ENCODE results near the gene SLIT3.

SLIT3 gene

DNA sequence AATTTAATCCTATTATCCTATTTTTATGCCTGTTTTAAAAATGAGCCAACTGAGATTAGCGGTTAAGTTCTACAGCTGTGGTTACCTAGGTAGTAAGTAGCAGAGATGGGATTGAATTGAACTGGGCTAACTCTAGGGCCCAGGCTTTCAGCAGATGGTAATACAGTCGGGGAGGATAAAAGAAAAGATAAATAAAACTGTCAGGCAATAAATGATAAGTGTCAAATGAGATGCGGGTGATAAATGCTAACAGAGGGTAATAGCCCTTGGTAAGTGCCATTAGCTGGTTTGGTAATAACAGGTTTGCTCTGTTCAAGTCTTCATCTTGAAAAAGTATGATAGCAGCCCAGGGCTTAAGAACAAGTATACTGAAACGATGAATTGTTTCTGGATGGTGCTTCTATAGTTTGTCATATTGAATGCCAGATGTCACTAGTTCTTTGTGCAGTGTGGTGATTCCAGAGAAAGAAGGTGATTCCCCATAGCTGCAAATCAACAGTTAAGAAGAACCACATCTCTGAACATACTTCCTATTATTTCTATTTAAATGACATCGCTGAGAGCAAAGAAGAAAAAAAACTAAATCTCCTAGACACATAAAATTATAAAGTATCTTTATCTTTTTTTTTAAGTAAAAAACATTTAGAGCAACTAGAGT lies 360.9 kb downstream of the SLIT3 start:
- H3K9me3 ChIP-seq (ENCODE audit: insufficient read depth, low read length): no peaks in the 10 kb centered on the region
- H3K36me3 ChIP-seq (ENCODE audit: low read length): no peaks in the 10 kb centered on the region
- no peaks in the 10 kb centered on the region for H3K79me2 ChIP-seq (ENCODE audit: insufficient read depth, low read length)
- no peaks in the 10 kb centered on the region for H3F3A ChIP-seq (ENCODE audit: insufficient read depth)
- H3K4me3 ChIP-seq (ENCODE audit: insufficient read depth, low read length, poor library complexity, severe bottlenecking): no peak overlapping the region
- no peaks in the 10 kb centered on the region; the same call in 1 of the 2 replicates for H3K27me3 ChIP-seq (ENCODE audit: low read length)
- H3K9me2 ChIP-seq (replicated peaks; ENCODE audit: insufficient read depth, low read length): no peaks in the 10 kb centered on the region
- TF ChIP-seq, protein P1, sequence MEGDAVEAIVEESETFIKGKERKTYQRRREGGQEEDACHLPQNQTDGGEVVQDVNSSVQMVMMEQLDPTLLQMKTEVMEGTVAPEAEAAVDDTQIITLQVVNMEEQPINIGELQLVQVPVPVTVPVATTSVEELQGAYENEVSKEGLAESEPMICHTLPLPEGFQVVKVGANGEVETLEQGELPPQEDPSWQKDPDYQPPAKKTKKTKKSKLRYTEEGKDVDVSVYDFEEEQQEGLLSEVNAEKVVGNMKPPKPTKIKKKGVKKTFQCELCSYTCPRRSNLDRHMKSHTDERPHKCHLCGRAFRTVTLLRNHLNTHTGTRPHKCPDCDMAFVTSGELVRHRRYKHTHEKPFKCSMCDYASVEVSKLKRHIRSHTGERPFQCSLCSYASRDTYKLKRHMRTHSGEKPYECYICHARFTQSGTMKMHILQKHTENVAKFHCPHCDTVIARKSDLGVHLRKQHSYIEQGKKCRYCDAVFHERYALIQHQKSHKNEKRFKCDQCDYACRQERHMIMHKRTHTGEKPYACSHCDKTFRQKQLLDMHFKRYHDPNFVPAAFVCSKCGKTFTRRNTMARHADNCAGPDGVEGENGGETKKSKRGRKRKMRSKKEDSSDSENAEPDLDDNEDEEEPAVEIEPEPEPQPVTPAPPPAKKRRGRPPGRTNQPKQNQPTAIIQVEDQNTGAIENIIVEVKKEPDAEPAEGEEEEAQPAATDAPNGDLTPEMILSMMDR (IDR thresholded peaks at IDR 0.05; ENCODE audit: insufficient read depth, low read length, poor library complexity, severe bottlenecking): no peak
- no peak for TF ChIP-seq EZH2phosphoT487 (conservative IDR thresholded peaks at IDR 0.05; ENCODE audit: low read length)
- H4K20me1 ChIP-seq (ENCODE audit: low read depth, low read length): no peaks in the 10 kb centered on the region
- H2AFZ ChIP-seq (ENCODE audit: low read depth, low read length, severe bottlenecking): no peak overlapping the region
- H3K9ac ChIP-seq (ENCODE audit: low read length): no peak overlapping the region
- H3K27ac ChIP-seq (ENCODE audit: low read depth, low read length): no peak overlapping the region
- no peak overlapping the region for H3K4me2 ChIP-seq (ENCODE audit: low read depth, low read length, poor library complexity, severe bottlenecking)

DNA sequence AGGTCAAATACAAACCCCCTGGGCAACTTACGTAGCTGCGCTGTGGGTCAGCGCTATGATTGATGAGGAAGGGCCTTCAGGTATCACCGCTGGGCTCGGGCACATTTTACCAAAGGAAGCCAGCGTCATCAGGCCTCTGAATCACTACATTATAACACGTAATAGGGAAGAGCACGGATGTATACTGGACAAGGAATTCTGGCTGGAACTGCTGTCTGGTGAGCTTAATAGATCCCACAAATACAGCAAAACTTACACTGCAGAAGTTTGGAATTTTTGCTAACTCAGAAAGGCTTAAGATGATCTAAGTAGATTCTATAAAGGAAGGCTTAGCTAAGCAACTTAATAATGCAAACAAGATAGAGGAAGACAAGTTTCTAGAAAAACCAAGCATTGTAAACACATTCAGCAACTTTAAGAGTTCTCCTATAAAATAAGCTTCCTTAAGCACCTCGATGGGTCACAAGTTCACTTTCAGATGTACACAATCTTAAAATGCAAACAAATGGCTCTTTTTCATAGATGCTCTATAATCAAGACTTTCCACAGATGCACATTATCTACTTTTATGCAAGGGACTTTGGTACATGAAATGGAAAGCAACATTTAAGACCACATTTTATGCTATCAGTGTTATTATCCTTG lies 361.7 kb downstream of the SLIT3 start:
- Histone ChIP-seq H3K79me2 (ENCODE audit: insufficient read depth, low read length) (no peaks in the 10 kb centered on the region), H3K27ac (ENCODE audit: low read depth, low read length) (no peak overlapping the region), H3K27me3 (ENCODE audit: low read length) (no peaks in the 10 kb centered on the region; the same call in 1 of the 2 replicates), H2AFZ (ENCODE audit: low read depth, low read length, severe bottlenecking) (no peak overlapping the region), H3K4me2 (ENCODE audit: low read depth, low read length, poor library complexity, severe bottlenecking) (no peak overlapping the region), H3K4me3 (ENCODE audit: insufficient read depth, low read length, poor library complexity, severe bottlenecking) (no peak overlapping the region), H4K20me1 (ENCODE audit: low read depth, low read length) (no peaks in the 10 kb centered on the region), H3F3A (ENCODE audit: insufficient read depth) (no peaks in the 10 kb centered on the region), H3K36me3 (ENCODE audit: low read length) (no peaks in the 10 kb centered on the region), H3K9me3 (ENCODE audit: insufficient read depth, low read length) (no peaks in the 10 kb centered on the region), H3K9me2 (replicated peaks; ENCODE audit: insufficient read depth, low read length) (no peaks in the 10 kb centered on the region), H3K9ac (ENCODE audit: low read length) (no peak overlapping the region)
- TF ChIP-seq EZH2phosphoT487 (conservative IDR thresholded peaks at IDR 0.05; ENCODE audit: low read length): no peak
- TF ChIP-seq, protein P1 (IDR thresholded peaks at IDR 0.05; ENCODE audit: insufficient read depth, low read length, poor library complexity, severe bottlenecking): no peak

DNA sequence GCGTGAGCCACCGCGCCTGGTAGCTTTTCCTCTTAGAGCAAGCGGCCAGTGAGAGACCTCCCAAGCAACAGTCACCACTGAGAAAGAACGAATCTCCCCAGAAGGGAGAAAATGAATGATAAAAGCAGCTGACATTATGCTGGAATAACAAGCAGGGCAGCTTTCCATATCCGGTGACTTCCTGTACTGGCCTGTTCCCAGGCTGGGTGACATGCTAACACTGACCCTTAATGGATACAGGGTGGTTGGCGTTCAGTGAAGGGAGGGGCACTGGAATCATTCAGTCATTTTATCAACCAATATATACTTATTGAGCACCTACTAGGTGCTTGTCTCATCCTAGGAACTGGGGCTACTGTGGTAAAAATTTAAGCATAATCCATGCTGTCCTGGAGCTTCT lies 364.4 kb downstream of the SLIT3 start:
- Histone ChIP-seq H3K4me3 (ENCODE audit: insufficient read depth, low read length, poor library complexity, severe bottlenecking) (no peak overlapping the region), H3K36me3 (ENCODE audit: low read length) (no peaks in the 10 kb centered on the region), H3K9ac (ENCODE audit: low read length) (no peak overlapping the region), H4K20me1 (ENCODE audit: low read depth, low read length) (no peaks in the 10 kb centered on the region), H3K4me2 (ENCODE audit: low read depth, low read length, poor library complexity, severe bottlenecking) (no peak overlapping the region), H3K9me3 (ENCODE audit: insufficient read depth, low read length) (no peaks in the 10 kb centered on the region), H3F3A (ENCODE audit: insufficient read depth) (no peaks in the 10 kb centered on the region), H3K27ac (ENCODE audit: low read depth, low read length) (no peak overlapping the region), H3K27me3 (ENCODE audit: low read length) (no peaks in the 10 kb centered on the region), H3K9me2 (replicated peaks; ENCODE audit: insufficient read depth, low read length) (no peaks in the 10 kb centered on the region), H2AFZ (ENCODE audit: low read depth, low read length, severe bottlenecking) (no peak overlapping the region), H3K79me2 (ENCODE audit: insufficient read depth, low read length) (no peaks in the 10 kb centered on the region)
- no peak for TF ChIP-seq EZH2phosphoT487 (conservative IDR thresholded peaks at IDR 0.05; ENCODE audit: low read length)
- TF ChIP-seq, protein P1 (IDR thresholded peaks at IDR 0.05; ENCODE audit: insufficient read depth, low read length, poor library complexity, severe bottlenecking): no peak

Measured in SU-DHL-6 (cell line).